Aorta (tissue), 5 donors: Measurements from ENCODE around the gene UBL5. TPM values are rescaled to one million over a fixed set of nuclear protein-coding genes. Genes with fewer than 3 reads are reported as not detected.

Experiments used
- ATAC-seq: fragments of 200-7000 bp; cut with Tn5 transposase; one replicate; pipeline ENCODE4 v1.9.1; 2022; ENCODE audit warnings: moderate library complexity; ENCODE audit not compliant: low FRiP score
- DNase-seq, 2 donors: peaks; one replicate each; pipeline ENCODE4 v3.0.0-alpha.2; 2020
- H3K27ac ChIP-seq, 2 donors: one replicate each; pipeline ENCODE4 v1.5.1; 2013; ENCODE audit warnings: low read length in 2 of 2, mild to moderate bottlenecking in 2 of 2, moderate library complexity in 2 of 2, control low read depth in 1 of 2, inconsistent platforms in 1 of 2, low read depth in 1 of 2
- H3K27me3 ChIP-seq, 2 donors: one replicate each; pipeline ENCODE4 v1.6.1; 2013; ENCODE audit warnings: control low read depth in 1 of 2, low read length in 1 of 2, mild to moderate bottlenecking in 1 of 2, moderate library complexity in 1 of 2; ENCODE audit not compliant: insufficient read depth in 2 of 2, control insufficient read depth in 1 of 2
- H3K36me3 ChIP-seq, 2 donors: one replicate each; pipeline ENCODE4 v1.6.1; 2013; ENCODE audit warnings: control low read depth in 1 of 2, low read length in 1 of 2, mild to moderate bottlenecking in 1 of 2; ENCODE audit not compliant: insufficient read depth in 2 of 2, control insufficient read depth in 1 of 2
- H3K4me1 ChIP-seq, 2 donors: one replicate each; pipeline ENCODE4 v1.6.1; 2013; ENCODE audit warnings: low read length in 2 of 2, control low read depth in 1 of 2, mild to moderate bottlenecking in 1 of 2, moderate library complexity in 1 of 2; ENCODE audit not compliant: insufficient read depth in 2 of 2, control insufficient read depth in 1 of 2
- H3K4me3 ChIP-seq, 2 donors: one replicate each; pipeline ENCODE4 v1.5.1; 2013; ENCODE audit warnings: low read length in 2 of 2, control low read depth in 1 of 2, mild to moderate bottlenecking in 1 of 2
- H3K9me3 ChIP-seq: one replicate; pipeline ENCODE4 v1.6.1; 2013; ENCODE audit warnings: mild to moderate bottlenecking, low read length; ENCODE audit not compliant: control insufficient read depth
- WGBS, 2 donors: extraction: QIAGEN DNeasy Blood & Tissue Kit; methylation state at CpG; one replicate each; pipeline ENCODE4 v1.1.7; 2013; 5-methylcytosine and 5-hydroxymethylcytosine counted together
- intact Hi-C, 2 donors: fragments of 100-400 bp; cut with DNase I; formaldehyde crosslinking; loops; one replicate each; pipeline versions ENCODE4 v1.14.2 to v1.15.0; 2022
- polyA plus RNA-seq, 2 donors: library from polyadenylated mRNA; stranded (reverse); fragments of 200-250 nt; gene quantifications; one replicate each; pipeline ENCODE4 v1.2.3, GENCODE V29; 2013
- total RNA-seq, 2 donors: library from RNA; stranded (reverse); fragmentation: NEBNext Ultra II Directional; extraction: Animal tissue kit (Norgen Biotek cat#: 25700); gene quantifications; one replicate each; pipeline ENCODE4 v1.2.1, GENCODE V29; 2021
- donor health status: healthy with polysubstance abuse.
- donor health status: Bipolar disorder and iron deficiency.
- donor health status: DM: no; HTN: no; CAD: no.
- donor health status: DM: no; HTN: no; CAD: no.
- donor health status: DM: yes; HTN: yes; CAD: no.

UBL5 gene
- total and polyA plus RNA-seq, 4 donors, result 207 to 1,147 (median 412) TPM

GRCh38 chr19:9856609-9857008 is 28.9 kb downstream of the UBL5 start:
- intact Hi-C loops, result no loop called here
- Histone ChIP-seq H3K4me3 (no peak overlapping the region), H3K36me3 (no peaks in the 10 kb centered on the region), H3K4me1 (no peaks in the 10 kb centered on the region), H3K9me3 (no peaks in the 10 kb centered on the region), H3K27ac (no peak overlapping the region), H3K27me3 (no peaks in the 10 kb centered on the region)
- DNase-seq (no peak), ATAC-seq (no peak)
- 95 to 97% methylated on average over 9 of the region's 9 CpGs for WGBS, 2 donors

- 94 to 95% methylated on average over 13 of the region's 13 CpGs for WGBS, 2 donors
- no peaks in the 10 kb centered on the region for H3K9me3 ChIP-seq
- ATAC-seq (no peak), DNase-seq (no peak)
- no peak overlapping the region for H3K27ac ChIP-seq
- intact Hi-C loops, result no loop called here
- H3K36me3 ChIP-seq, result no peaks in the 10 kb centered on the region
- no peaks in the 10 kb centered on the region for H3K4me1 ChIP-seq
- no peak overlapping the region for H3K4me3 ChIP-seq
- H3K27me3 ChIP-seq, result no peaks in the 10 kb centered on the region
Measured at GRCh38 chr19:9857076-9857721, 29.5 kb downstream of the UBL5 start.

- 91% methylated on average over 10 of the region's 10 CpGs for WGBS, 2 donors
- ATAC-seq (no peak), DNase-seq (no peak)
- no peaks in the 10 kb centered on the region for H3K36me3 ChIP-seq
- no peaks in the 10 kb centered on the region for H3K9me3 ChIP-seq
- H3K4me1 ChIP-seq, result no peaks in the 10 kb centered on the region
- H3K27me3 ChIP-seq, result no peaks in the 10 kb centered on the region
- no peak overlapping the region for H3K4me3 ChIP-seq
- intact Hi-C loops, result no loop called here
- H3K27ac ChIP-seq, result no peak overlapping the region
Measured at GRCh38 chr19:9857920-9858746, 30.4 kb downstream of the UBL5 start.

- no peaks in the 10 kb centered on the region for H3K36me3 ChIP-seq
- H3K27ac ChIP-seq, result no peak overlapping the region
- no peaks in the 10 kb centered on the region for H3K4me1 ChIP-seq
- no peak overlapping the region for H3K4me3 ChIP-seq
- intact Hi-C loops, result no loop called here
- no peaks in the 10 kb centered on the region for H3K27me3 ChIP-seq
- DNase-seq, result no peak
- ATAC-seq, result no peak
- H3K9me3 ChIP-seq, result no peaks in the 10 kb centered on the region
Measured at GRCh38 chr19:9858766-9859165, 31.0 kb downstream of the UBL5 start.

GRCh38 chr19:9860407-9860806 is 32.7 kb downstream of the UBL5 start:
- no peaks in the 10 kb centered on the region for H3K36me3 ChIP-seq
- H3K4me3 ChIP-seq, result no peak overlapping the region
- no peak overlapping the region for H3K27ac ChIP-seq
- DNase-seq (no peak), ATAC-seq (no peak)
- no peaks in the 10 kb centered on the region for H3K4me1 ChIP-seq
- WGBS, 2 donors, result 89 to 92% methylated on average over 8 of the region's 8 CpGs
- H3K9me3 ChIP-seq, result no peaks in the 10 kb centered on the region
- H3K27me3 ChIP-seq, result no peaks in the 10 kb centered on the region
- intact Hi-C loops, result no loop called here

GRCh38 chr19:9861503-9861902 is 33.8 kb downstream of the UBL5 start:
- intact Hi-C loops, result no loop called here
- H3K4me1 ChIP-seq, result no peaks in the 10 kb centered on the region
- no peaks in the 10 kb centered on the region for H3K27me3 ChIP-seq
- no peak for DNase-seq
- no peak overlapping the region for H3K4me3 ChIP-seq
- WGBS, 2 donors, result 96 to 100% methylated on average over 1 of the region's 1 CpG
- no peak for ATAC-seq
- no peaks in the 10 kb centered on the region for H3K9me3 ChIP-seq
- no peak overlapping the region for H3K27ac ChIP-seq
- no peaks in the 10 kb centered on the region for H3K36me3 ChIP-seq

- H3K27me3 ChIP-seq, result no peaks in the 10 kb centered on the region
- no peak for DNase-seq
- H3K4me3 ChIP-seq, result no peak overlapping the region
- no peak overlapping the region for H3K27ac ChIP-seq
- no peaks in the 10 kb centered on the region for H3K9me3 ChIP-seq
- intact Hi-C loops, result no loop called here
- H3K4me1 ChIP-seq, result no peaks in the 10 kb centered on the region
- WGBS, 2 donors, result 81 to 89% methylated on average over 4 of the region's 4 CpGs
- no peak for ATAC-seq
- no peaks in the 10 kb centered on the region for H3K36me3 ChIP-seq
Measured at GRCh38 chr19:9862938-9863337, 35.2 kb downstream of the UBL5 start.

GRCh38 chr19:9863759-9864158 is 36.0 kb downstream of the UBL5 start:
- no peak overlapping the region for H3K4me3 ChIP-seq
- ATAC-seq, result no peak
- no peaks in the 10 kb centered on the region for H3K27me3 ChIP-seq
- H3K27ac ChIP-seq, result no peak overlapping the region
- H3K36me3 ChIP-seq, result no peaks in the 10 kb centered on the region
- intact Hi-C loops, result no loop called here
- DNase-seq, result no peak
- whole genome bisulfite sequencing, 2 donors, result 78 to 83% methylated on average over 5 of the region's 5 CpGs
- H3K4me1 ChIP-seq, result no peaks in the 10 kb centered on the region
- no peaks in the 10 kb centered on the region for H3K9me3 ChIP-seq
